ENCODE results near the gene ARHGEF10L.

Gene ARHGEF10L

GRCh38 chr1:17639703-17640340, 100.3 kb downstream of the ARHGEF10L start:
- no peak for DNase-seq

- DNase-seq = no peak
These were observed 100.9 kb downstream of the ARHGEF10L start for GRCh38 chr1:17640393-17640792.

- DNase-seq = no peak
These were observed 101.5 kb downstream of the ARHGEF10L start for GRCh38 chr1:17640975-17641374.

GRCh38 chr1:17642169-17642568, 102.7 kb downstream of the ARHGEF10L start:
- DNase-seq = no peak

- DNase-seq = no peak
These were observed 103.4 kb downstream of the ARHGEF10L start for GRCh38 chr1:17642943-17643342.

GRCh38 chr1:17643861-17644703, 104.6 kb downstream of the ARHGEF10L start:
- no peak for DNase-seq

GRCh38 chr1:17645068-17645911, 105.8 kb downstream of the ARHGEF10L start:
- DNase-seq = no peak

GRCh38 chr1:17646444-17647280, 107.2 kb downstream of the ARHGEF10L start:
- DNase-seq = no peak

- DNase-seq = no peak
These were observed 109.1 kb downstream of the ARHGEF10L start for GRCh38 chr1:17648457-17649145.

GRCh38 chr1:17649371-17650106, 110.0 kb downstream of the ARHGEF10L start:
- no peak for DNase-seq

- DNase-seq = no peak
These were observed 113.8 kb downstream of the ARHGEF10L start for GRCh38 chr1:17653276-17653675.

- DNase-seq = no peak
These were observed 114.3 kb downstream of the ARHGEF10L start for GRCh38 chr1:17653728-17654351.

- DNase-seq = no peak
These were observed 115.0 kb downstream of the ARHGEF10L start for GRCh38 chr1:17654519-17654918.

GRCh38 chr1:17655169-17655568, 115.7 kb downstream of the ARHGEF10L start:
- DNase-seq = no peak

- DNase-seq = no peak
These were observed 116.4 kb downstream of the ARHGEF10L start for GRCh38 chr1:17655922-17656321.

- DNase-seq = no peak
These were observed 117.9 kb downstream of the ARHGEF10L start for GRCh38 chr1:17657436-17657835.

- no peak for DNase-seq
These were observed 119.3 kb downstream of the ARHGEF10L start for GRCh38 chr1:17658837-17659236.

- peak; percentile 26 for DNase-seq
These were observed 122.2 kb downstream of the ARHGEF10L start for GRCh38 chr1:17661546-17662157.

- DNase-seq = no peak
These were observed 122.8 kb downstream of the ARHGEF10L start for GRCh38 chr1:17662296-17662695.

- DNase-seq = no peak
These were observed 123.3 kb downstream of the ARHGEF10L start for GRCh38 chr1:17662786-17663185.
